Activated CD8-positive, alpha-beta memory T cell treated with anti-CD3 and anti-CD28 coated beads, Interleukin-2, amount 50 U/mL, for 24 hours (primary cell): ENCODE results near the gene CELSR1.

ENCODE experiments used
- DNase-seq: peaks from one replicate; pipeline ENCODE4 v3.0.0-alpha.2; 2020; ENCODE audit errors: extremely low read depth

Gene CELSR1

DNA sequence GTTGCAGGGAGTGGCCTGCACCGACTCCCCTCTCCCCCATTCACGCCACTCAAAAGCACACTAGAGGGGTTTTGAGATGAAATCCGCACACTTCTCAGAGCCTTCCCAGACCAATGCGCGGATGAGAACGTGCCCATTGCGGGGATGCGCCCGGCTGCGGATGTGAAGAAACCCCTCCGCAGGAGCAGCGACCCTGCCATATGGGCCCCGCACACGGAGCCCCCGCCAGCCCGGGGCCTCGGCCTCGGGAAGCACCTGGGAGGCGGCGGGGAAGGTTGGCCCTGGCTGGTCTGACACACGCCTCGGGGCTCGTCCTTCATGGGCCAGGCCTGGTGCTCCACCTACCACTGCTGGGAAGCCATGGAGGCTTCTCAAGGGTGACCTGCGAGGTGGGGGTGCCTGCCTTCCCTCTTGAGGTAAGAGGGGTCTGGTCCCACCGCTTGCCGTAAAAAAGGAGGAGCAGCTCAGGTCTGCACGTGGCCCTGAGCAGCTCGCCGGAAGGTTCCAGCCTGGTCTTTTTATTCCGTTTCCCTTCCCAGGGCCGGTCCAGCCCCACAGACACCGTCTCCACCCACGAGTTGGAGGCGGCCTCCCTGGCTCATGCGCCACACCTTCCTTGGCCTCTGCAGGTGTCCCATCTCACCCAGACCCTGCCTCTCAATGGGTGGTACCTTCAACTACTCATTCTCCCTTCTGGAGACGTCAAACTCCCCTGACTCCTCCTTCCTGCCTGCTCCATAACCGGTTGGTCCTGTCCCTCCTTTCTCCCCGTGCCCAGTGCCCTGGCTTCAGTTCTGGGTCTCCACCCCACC is 162.6 kb downstream of the CELSR1 start:
- no peak for DNase-seq

DNA sequence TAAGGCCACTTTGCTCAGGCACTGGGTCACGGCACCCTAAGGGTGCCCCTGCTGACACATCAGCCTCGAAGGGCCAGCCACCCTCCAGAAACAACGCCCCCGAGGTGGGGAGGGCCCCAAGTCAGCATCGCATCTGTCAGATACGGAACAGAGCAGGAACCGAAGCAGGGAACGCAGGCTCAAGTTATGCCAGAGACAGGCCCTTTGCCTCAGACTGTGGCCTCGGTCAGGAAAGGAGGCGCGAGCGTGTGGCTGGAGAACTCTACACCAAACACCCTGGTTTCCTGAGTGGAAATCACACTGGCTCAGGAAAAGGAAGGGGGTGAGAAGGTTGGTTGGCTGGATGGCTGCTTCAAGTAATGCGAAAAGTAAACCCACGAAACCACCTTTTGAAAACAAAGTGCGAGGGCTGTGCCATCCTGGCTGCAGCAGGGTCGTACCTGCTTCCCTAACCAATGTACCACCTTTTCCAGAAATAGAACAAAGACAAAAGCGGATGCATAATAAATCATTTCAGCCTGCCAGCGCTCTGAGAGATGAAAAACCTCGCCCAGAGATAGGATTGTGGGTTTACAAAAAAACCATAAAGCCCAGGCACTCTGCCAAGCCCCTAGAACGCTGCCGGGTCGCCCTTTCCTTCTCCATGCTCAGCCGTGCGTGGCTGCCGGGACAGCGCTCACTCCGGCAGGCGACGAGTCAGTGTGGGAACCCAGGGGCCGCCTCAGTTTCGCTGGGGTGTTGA is 163.3 kb downstream of the CELSR1 start:
- DNase-seq = no peak

DNA sequence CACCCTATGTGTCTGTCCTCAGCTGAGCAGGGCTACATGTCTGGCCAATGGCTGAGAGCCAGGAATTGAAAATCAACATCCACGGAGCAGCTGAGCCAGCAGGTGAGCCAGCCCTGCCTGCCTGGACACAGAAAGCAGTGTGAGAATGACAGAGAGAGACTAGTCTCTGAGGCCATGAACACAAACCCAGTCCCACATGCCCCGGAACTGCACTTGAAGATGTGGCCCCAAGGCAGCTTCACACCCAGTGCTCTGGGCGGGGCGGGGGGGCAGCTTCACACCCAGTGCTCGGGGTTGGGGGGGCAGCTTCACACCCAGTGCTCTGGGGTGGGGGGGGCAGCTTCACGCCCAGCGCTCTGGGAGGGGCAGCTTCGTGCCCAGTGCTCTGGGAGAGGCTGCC is 164.3 kb downstream of the CELSR1 start:
- DNase-seq = no peak

DNA sequence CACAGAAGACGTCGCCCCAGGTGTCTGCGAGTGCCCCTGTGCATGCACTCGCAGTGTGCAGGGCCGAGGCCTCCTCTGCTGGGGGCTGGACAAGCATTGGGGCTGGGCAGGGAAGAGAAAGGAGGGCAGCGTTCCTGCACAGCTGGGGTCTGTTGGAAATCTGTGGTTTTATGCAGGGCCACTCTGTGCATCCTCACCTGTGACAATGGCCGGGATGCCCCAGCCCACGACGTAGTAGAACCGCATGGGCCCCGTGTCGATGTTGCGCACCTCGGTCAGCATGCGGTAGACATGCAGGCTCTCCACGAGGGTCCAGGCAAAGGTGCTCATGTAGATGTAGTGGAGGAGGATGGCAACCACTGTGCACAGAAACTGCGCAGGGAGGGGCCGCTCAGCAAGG is 164.7 kb downstream of the CELSR1 start:
- no peak for DNase-seq

DNA sequence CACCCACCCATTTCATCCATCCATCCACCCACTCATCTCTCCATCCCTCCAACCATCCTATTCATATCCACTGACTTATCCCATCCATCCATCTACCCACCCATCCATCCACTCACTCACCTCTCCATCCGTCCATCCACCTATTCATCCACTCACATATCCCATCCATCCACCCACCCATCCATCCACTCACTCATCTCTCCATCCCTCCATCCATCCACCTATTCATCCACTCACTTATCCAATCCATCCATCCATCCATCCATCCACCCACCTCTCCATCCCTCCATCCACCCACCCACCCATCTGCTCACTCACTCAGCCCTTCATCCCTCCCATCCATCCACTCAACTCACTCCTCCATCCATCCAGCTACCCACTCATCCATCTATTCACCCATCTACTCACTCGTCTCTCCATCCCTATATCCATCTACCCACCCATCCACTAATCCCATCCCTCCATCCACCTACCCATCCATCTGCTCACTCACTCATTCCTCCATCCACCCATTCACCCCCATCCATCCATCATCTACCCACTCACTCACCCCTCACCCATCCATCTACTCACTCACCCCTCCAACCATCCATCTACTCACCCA is 165.7 kb downstream of the CELSR1 start:
- no peak for DNase-seq

DNA sequence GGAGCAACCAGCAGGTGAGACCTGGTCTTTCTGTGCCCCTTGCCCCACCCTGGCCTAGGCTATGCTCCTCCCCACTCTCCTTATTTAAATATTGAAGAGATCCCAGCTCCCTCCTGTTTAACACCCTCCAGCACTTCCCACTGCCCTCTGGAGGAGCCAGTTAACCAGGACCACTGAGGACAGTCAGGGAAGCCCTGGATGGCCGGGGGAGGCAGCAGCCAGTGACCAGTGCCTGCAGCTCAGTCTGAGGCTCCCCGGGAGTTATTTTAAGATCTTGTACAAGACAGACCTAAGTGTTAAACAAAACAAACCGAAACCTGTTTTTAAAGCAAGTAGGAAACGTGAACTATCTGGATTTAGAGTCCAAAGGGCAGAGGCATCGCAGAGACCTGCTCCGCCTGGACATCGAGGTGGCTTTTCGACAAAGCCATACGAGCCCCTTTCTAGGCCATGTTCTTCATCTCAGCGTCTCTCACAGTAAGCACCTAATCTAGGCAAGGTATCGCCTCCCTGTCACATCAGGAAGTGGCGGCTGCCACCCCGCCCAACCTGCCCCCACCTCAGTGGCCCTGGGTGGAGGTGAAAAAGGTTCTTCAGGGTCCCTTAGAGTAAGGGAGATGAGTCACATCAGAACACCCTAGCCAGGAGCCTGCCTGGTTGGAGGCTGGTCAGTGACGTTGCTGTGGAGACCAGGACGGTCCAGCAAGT is 166.7 kb downstream of the CELSR1 start:
- DNase-seq = no peak

DNA sequence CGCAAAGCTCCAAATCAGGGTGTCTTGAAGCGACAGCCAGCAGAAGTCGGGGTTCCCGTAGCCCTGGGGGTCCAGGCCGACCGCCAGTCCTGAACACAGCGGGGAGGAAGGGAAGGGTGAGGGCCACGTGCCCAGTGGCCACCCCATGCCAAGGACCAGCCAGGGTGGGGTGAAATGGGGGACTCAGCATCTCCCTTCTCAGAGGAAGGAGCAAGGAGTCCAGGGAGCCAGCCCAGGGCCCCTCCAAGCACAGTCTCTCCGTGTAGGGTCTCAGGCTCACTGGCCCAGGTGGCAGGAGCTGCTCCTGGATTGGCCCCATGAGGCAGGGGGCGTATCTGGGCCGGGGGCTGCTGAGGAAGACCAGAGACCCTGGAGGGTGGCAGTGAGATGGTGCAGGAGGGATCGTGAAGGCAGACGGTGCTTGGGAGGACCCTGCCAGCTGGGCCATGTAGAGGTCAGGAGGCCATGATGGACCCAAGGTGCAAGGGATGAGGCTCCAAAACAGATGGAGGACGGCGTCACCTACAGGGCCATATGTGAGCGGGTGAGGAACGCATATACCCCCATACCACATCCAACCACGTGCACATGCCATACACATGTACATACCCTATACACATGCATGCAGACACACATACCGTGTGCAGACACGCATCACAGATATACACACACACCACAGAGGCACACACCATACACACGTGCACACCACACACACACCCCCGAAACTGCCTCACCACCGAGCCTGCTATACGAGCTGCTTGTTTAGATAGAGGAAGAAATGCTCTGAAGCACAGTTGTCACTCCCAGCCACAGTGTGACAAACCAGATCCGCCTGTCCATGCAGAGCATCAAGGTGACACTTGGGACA is 167.5 kb downstream of the CELSR1 start:
- DNase-seq = no peak

DNA sequence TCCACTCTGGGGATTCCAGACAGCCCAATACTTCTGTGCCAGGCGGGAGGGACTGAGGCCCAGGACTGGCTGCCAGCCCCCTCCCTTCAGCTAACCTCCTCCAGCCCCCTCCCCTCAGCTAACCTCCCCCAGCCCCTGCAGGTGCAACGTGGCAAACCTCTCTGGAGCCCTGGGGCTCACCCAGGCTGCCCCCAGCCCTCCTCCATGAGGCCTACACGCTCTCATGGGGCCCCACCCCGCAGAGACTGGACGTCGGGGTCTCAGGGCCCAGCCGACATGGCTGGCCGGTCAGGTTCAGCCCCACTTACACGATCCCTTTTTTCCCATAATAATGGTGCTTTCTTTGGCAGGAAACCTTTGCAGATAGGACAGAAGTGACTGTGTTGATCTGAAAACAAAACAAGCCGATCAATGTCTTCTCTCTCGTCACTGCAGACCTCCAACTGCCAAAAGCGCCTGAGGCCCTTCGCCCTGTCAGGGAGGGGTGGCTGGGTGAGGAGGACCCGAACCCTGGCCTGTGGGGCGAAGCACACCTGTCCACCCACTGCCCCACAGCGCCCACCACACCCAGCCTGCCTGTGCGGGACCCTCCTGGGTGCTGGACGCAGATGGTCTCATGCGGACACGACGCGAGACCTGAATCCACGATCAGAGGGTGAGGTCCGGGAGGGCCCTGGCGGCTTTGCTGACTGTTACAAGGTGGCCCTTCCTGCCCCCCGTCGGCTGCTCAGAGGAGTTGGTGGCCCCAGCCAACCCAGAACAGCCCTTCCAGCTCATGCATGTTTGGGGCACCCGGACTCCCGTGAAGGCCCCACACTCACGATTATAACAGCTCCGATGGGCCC is 168.3 kb downstream of the CELSR1 start:
- no peak for DNase-seq

DNA sequence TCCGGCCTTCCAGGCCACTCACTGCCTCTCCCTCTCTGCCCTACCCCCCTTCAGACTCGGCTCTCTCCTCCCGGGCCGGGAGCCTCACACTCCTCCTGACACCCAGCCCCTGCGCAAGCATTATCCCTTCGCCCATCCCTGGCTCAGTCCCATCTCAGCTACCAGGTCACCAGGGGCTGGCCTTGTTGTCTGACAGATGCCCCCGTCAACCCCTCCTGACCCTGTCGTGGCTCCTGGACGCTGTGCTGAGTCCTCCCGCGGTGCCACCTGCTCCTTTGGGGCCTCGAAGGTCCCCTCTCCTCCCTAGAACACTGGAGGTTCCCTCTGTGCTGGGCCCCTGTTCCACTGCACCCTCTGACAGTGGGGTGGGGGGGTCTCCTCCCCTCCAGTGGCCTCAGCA is 169.0 kb downstream of the CELSR1 start:
- no peak for DNase-seq

DNA sequence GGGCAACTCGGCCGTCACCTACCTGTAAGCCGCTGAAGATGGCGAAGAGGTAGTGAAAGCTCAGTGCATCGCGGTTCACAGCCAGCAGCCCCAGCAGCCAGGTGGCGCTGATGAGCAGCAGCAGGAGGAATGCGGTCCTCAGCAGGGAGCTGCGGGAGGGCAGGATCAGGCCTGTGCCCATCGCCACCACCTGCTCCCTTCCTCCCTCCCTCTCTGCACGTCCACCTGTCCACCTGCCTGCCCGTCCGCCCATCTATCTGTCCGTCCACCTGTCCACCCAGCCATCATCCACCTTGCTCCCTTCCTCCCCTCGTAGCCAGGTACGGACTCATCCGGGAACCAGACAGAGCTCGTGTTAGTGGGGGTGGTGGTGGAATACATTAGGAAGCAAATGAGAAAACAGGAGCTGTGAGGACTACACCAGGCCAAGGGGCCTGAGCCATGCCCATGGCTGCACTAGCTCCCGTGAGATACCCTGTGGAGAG is 169.7 kb downstream of the CELSR1 start:
- no peak for DNase-seq

DNA sequence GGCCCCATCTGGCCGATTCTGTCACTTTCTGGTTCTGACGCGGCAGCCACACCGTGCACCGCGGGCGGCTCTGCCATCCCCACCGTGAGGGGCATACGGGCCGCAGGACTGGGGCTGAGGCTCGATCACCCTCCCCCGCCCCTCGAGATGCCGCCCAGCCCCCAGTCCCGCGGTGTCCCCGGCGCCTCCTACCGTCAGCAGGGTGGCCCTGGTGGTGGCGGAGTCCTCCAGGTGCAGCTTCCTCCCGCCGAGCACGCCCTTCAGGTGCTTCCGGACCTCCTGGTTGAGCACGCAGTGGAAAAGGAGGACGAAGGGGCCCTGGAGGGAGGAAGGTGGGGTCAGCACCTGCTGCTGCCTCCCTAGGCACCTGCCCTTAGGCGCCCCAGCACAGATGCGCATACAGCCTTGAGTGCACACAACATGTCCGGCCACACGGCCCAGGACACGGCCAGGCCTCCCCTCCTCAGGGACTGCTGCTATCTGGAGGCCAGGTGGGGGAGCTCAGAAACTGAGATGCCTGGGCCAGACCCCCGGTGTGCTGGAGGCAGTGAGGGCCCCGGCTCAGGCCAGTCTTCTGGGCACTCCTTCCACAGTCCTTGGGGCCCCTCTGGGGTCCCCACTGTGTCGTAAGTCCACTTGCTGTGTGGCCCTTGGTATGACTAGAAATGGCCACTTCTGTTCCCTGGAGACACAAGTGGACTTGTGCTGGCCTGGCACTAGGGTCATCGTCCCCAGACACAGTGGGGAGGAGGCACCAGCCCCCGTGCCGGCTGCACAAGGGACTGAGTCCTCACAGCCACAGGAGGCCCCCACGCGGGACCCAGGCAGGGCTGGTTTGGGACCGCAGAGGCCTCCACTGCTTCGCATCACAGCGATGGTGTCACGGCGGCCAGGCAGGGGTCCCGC is 170.4 kb downstream of the CELSR1 start:
- no peak for DNase-seq

DNA sequence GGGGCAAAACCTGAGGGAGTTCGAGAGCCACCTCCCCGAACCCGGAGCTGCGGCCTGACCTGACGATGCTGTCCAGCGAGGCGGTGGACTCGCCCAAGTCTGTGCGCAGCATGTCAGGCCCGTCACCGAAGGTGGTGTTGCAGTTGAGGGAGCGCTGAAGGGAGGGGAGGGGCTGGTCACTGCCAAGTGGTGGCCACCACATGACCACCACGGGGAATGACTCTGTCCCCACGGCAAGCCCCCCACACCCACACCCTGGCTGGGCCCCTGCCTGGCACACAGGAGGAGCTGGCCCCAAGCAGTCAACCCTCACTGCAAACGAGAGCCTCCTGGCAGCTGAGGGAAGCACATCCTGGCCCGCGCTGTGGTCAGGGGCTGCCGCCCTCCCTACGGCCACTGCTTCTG is 171.1 kb downstream of the CELSR1 start:
- DNase-seq = no peak

DNA sequence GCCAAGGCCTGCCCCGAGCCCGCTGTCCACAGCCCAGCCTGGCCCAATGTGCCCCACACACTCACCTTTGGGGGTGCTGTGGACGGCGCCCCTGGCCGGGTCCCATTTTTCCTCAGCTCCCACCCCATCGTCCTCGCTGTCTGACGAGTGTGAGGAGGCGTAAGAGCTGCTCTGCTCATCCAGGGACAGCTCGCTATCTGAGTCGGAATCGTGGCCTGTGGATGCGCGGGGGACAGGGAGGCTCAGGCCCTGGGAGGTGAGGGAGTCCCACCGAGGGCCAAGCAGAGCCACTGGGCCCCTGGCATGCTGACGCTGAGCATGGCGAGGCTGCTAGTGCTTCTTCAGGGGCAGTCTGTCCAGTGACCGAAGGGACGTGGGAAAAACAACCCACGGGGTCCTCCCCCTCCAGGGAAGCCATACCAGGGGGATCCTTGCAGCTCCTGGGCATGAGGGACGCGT is 172.2 kb downstream of the CELSR1 start:
- no peak for DNase-seq

DNA sequence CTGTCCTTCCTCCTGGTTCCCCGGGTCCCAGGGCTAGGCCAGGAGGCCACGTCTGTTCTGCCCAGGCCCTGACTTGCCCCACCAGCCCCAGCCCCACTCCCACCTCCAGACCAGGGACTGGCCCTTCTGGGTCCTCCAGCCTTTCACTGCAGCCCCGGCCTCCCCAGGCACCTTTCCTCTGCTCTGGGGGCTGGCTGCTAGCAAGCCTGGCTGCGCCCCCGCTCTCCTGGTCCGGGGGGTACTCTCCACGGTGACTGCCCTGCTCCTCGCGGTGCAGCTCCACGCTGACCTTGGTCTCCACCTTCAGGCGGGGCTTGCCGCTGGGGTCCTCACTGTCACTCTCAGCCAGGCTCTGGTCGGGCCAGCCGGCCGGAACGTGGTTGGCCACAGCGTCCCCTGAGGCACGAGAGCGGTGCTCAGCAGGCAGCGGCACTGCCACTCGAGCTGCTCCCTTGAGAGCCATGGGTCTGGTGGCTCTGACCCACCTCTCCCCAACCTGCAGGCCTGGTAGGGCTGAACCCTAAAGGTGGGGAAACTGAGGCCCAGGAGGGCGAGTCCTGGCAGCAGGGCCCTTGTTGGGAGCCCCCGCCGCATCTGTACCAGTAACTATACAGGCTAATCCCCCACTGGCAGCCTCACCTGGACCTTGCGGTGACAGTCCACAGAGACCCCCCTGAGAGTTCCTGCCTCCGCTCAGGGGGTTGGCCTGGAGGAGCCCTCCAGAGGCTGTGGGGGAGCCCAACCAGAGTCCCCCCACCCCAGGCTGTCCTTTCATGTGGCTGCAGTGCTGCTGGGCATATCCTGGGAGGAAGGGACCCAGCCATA is 172.9 kb downstream of the CELSR1 start:
- DNase-seq = no peak

DNA sequence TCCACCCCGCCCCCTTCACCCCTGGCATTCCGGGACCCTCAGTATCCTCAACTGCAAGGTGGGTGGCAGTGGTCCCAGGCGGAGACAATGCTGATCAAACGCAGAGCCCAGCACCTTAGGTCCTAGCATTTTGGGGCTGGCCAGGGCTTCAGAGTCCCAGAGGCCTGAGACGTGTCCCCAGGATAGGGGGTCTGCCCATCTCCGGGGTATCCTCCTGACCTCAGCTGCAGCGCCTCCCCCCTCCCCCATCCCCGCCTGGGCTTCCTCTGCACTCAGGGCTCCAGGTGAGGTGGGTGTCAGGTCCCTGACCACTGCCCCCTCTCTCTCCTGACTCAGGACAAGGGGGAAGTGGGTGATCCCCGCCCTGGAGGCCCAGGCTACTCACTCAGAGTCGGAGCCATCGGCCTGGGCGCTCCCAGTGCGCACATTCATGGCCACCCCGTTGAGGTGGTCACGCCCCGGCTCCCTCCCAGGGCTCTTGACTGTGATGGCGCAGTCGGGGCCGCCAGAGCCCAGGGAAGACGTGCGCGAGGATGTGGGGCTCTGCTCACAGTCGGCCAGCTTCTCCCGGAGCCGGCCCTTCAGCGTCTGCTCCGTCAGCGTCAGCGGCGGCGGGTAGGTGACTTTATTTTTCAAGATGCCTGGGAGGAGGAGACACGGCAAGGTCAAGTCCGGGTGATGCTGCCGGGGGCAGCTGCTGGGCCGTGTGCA is 173.7 kb downstream of the CELSR1 start:
- no peak for DNase-seq

DNA sequence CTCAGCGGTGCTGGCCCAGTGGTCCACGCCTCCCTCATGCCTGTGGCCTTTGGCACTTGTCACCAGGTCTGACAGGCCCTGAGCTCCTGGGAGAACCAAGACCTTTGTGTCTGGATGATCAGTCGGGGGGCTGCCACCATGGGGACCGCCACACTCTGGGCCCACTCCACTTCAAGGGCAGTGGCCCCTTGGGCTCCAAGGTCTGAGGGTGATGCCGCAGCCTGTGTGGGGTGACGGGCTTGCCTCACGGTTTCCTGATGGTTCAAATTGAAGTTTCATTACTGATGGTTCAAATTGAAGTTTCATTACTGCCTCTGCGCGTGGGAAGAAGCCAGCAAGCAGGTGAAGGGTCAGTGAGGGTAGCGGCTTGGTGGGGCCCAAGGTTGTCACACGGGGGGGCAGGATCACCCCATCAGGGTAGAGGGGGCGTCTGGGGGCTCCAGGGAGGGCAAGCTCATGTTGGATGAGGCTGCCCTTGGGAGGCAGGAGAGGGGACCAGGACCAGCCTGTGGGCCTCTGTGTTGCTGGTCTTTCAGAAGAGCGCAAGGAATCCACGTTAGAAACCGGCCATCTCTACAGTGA is 174.4 kb downstream of the CELSR1 start:
- no peak for DNase-seq
